Chondrocyte (in vitro differentiated cells): ENCODE data around the gene ZMYND19. TPM values are rescaled to one million over a fixed set of nuclear protein-coding genes. Genes with fewer than 3 reads are reported as not detected.
A peak's percentile ranks its signal among the peaks of the same experiment; 100 is the strongest.

ENCODE experiments used
- DNase-seq: peaks from one replicate; pipeline ENCODE4 v3.0.0; 2021; ENCODE audit warnings: mixed read lengths, low spot score
- H3K27ac Mint-ChIP-seq: one replicate; pipeline ENCODE4 v1.8.0; 2021; ENCODE audit warnings: mild to moderate bottlenecking, moderate library complexity, mixed read lengths; ENCODE audit not compliant: unreplicated experiment
- H3K27me3 Mint-ChIP-seq: 2 replicates; pipeline ENCODE4 v1.8.0; 2021; ENCODE audit warnings: low read depth, mixed read lengths
- H3K36me3 Mint-ChIP-seq: 2 replicates; pipeline ENCODE4 v1.8.0; 2021; ENCODE audit warnings: low read depth, mixed read lengths
- H3K4me1 Mint-ChIP-seq: 2 replicates; pipeline ENCODE4 v1.8.0; 2021; ENCODE audit warnings: low read depth, mild to moderate bottlenecking, mixed read lengths
- H3K4me3 Mint-ChIP-seq: one replicate; pipeline ENCODE4 v1.8.0; 2021; ENCODE audit warnings: mild to moderate bottlenecking, moderate library complexity, mixed read lengths; ENCODE audit not compliant: unreplicated experiment
- H3K9me3 Mint-ChIP-seq: 2 replicates; pipeline ENCODE4 v1.8.0; 2021; ENCODE audit warnings: low read depth, mixed read lengths
- total RNA-seq: library from RNA; stranded (reverse); gene quantifications from 3 replicates; pipeline ENCODE4 v1.2.1, GENCODE V29; 2021
- TF ChIP-seq, protein P1 (sequence below): fragments of 200-600 bp; sonication (generic); IDR thresholded peaks from 2 replicates; pipeline ENCODE4 v1.5.0; 2021; ENCODE audit warnings: antibody characterized with exemption, mild to moderate bottlenecking, moderate library complexity

The ZMYND19 gene
- total RNA-seq, 1 donor from 2014 or later: 32.5 TPM

GRCh38 chr9:137607141-137607857 is 17.0 kb upstream of the ZMYND19 start:
- H3K36me3 Mint-ChIP-seq: no peaks in the 10 kb centered on the region
- no peaks in the 10 kb centered on the region for H3K9me3 Mint-ChIP-seq
- TF ChIP-seq, protein P1, sequence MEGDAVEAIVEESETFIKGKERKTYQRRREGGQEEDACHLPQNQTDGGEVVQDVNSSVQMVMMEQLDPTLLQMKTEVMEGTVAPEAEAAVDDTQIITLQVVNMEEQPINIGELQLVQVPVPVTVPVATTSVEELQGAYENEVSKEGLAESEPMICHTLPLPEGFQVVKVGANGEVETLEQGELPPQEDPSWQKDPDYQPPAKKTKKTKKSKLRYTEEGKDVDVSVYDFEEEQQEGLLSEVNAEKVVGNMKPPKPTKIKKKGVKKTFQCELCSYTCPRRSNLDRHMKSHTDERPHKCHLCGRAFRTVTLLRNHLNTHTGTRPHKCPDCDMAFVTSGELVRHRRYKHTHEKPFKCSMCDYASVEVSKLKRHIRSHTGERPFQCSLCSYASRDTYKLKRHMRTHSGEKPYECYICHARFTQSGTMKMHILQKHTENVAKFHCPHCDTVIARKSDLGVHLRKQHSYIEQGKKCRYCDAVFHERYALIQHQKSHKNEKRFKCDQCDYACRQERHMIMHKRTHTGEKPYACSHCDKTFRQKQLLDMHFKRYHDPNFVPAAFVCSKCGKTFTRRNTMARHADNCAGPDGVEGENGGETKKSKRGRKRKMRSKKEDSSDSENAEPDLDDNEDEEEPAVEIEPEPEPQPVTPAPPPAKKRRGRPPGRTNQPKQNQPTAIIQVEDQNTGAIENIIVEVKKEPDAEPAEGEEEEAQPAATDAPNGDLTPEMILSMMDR: no peak
- peak overlapping the region; percentile 66 for H3K4me3 Mint-ChIP-seq
- no peak overlapping the region for H3K27ac Mint-ChIP-seq
- no peak for DNase-seq
- H3K27me3 Mint-ChIP-seq: no peaks in the 10 kb centered on the region
- peaks cover 33% of the 10 kb centered on the region for H3K4me1 Mint-ChIP-seq

- Mint-ChIP-seq H3K4me3 (peak overlapping the region; percentile 66), H3K27me3 (no peaks in the 10 kb centered on the region), H3K9me3 (no peaks in the 10 kb centered on the region), H3K27ac (no peak overlapping the region), H3K36me3 (no peaks in the 10 kb centered on the region), H3K4me1 (peaks cover 28% of the 10 kb centered on the region)
- no peak for DNase-seq
- TF ChIP-seq, protein P1: no peak
Measured at GRCh38 chr9:137606734-137607138, 16.4 kb upstream of the ZMYND19 start.

DNA sequence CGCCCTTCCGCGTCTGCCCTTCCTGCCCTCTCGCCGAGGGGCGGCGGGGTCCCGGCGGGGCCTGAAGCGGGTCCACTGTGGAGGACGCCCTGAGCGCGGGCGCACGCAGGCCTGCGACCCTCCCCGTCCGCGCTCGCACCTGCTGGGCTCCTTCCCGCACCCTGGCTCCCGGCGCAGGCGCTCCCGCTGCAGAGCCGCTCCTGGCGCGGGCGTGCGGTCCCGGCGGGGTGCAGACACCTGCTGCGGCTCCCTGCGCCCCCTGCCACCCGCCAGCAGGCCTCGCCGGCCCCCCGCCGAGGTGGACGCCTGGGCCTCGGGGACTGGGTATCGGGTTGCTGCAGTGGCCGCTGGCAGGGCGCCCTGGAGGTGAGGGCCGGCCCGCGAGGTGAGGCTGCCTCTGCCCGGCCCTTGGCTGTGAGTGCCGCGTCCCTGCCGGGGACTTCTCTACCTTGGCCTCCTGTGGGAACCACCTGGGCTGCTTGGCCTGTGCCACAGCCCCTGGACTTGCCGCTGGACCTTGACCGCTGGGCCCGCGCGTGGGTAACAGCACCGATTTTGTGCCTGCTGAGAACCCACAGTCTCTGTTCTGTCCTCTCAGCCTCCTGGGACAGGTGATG is 15.8 kb upstream of the ZMYND19 start:
- Mint-ChIP-seq H3K9me3 (no peaks in the 10 kb centered on the region), H3K27ac (no peak overlapping the region), H3K36me3 (no peaks in the 10 kb centered on the region), H3K4me1 (peaks cover 22% of the 10 kb centered on the region), H3K4me3 (peak overlapping the region; percentile 66), H3K27me3 (no peaks in the 10 kb centered on the region)
- TF ChIP-seq, protein P1: no peak
- DNase-seq: no peak

DNA sequence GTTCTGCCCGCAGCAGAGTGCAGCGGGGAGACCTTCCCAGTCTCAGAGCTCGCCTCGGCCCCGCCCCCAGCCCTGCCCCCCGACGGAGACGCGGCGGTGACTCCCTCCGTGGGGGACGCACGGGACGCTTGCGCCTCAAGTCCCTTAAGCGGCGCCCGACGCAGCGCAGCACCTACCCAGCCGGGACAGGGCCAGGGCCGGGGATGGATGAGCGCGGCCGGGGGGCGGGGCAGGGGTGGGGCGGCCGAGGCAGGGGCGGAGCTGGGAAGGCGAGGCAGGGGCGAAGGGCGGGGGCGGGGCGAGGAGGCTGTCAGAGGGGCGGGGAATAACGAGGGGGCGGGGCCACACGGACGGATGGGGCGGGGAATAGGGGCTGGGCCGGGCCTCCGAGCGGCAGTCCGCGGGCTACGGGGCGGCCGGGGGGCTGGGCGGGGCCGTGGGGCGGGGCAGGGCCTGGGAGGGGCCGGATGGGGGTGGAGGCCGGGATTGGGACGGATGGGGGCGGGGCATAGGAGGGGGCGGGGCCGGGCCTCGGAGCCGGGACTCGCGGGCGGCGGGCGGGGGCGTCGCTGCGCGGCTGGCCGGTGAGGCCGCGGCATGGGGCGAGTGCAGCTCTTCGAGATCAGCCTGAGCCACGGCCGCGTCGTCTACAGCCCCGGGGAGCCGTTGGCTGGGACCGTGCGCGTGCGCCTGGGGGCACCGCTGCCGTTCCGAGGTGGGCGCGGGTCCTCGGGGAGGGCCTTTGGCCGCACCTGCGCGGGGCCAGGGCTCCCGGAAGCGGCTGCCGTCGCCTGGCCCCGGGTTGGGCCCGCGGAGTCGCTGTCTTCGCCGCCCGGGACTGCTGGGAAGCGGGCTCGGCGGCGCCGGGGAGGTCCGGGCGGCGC is 15.1 kb upstream of the ZMYND19 start, which contains the start of gene ARRDC1:
Gene ARRDC1, plus strand, starts transcription at position 566 of the 884 bp plus-strand sequence. Its CDS starts 32 bp downstream, at position 598.
- peaks cover 21% of the 10 kb centered on the region for H3K4me1 Mint-ChIP-seq
- TF ChIP-seq, protein P1: peak; percentile 8
- no peaks in the 10 kb centered on the region for H3K27me3 Mint-ChIP-seq
- H3K9me3 Mint-ChIP-seq: no peaks in the 10 kb centered on the region
- H3K4me3 Mint-ChIP-seq: peak within 1 kb of the TSS; percentile 66
- DNase-seq: no peak
- H3K27ac Mint-ChIP-seq: no peak within 1 kb of the TSS
- no peaks in the 10 kb centered on the region for H3K36me3 Mint-ChIP-seq
